Stromal cell of bone marrow (primary cell): ENCODE results near the gene STEEP1.
A peak's percentile ranks its signal among the peaks of the same experiment; 100 is the strongest.

Experiments used
- DNase-seq: peaks from one replicate; pipeline ENCODE4 v3.0.0-alpha.2; 2012; ENCODE audit warnings: low read depth

The STEEP1 gene

DNA sequence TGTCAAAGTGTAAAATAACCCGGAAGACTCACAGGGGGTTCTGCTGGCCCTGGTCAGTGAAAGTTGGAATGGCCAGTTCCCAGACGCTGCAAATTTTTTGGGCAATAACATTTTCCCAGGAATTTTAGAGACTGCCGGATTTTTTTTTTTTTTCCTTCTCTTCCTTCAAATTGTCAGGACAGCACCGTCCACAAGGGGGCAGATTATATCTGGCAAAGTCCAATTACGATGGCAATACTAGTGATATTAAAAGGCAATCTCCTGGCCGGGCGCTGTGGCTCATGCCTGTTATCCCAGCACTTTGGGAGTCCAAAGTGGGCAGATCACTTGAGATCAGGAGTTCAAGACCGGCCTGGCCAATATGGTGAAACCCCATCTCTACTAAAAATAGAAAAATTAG is 76.5 kb downstream of the STEEP1 start:
- DNase-seq = peak; percentile 30
